Medulla oblongata (tissue), 1 donor: ENCODE data around the gene TMED9.

ENCODE experiments used
- DNase-seq: peaks from one replicate; pipeline ENCODE4 v3.0.0-alpha.2; 2015; ENCODE audit errors: extremely low spot score

TMED9 gene

GRCh38 chr5:177578316-177578715, 13.7 kb upstream of the TMED9 start:
- DNase-seq: no peak

DNA sequence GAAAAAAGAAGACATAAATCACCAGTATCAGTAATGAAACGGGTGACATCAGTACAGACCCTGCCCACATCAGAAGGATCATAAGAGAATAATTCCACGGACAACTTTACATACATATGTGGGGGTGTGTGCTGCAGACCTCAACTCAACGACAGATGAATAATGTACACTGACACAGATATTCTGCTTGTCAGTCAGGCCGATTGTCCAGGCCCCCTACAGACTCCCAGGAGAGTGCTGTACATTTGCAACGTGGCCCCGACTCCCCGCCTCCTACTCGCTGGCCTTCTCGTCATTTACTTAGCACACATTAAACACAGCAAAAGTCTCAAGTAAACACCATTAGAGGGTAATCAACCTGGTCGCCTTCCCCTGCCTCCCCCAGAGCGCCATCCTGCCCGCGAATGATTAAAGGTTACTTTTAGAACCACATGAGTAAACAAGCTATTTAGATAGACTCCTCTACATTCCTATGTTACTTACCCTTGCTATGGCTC, 3.5 kb upstream of the TMED9 start:
- DNase-seq: no peak

- no peak for DNase-seq
These were observed 1.6 kb upstream of the TMED9 start for GRCh38 chr5:177590406-177590805.

GRCh38 chr5:177591690-177592009, 353 bp upstream of the TMED9 start:
- DNase-seq: no peak

DNA sequence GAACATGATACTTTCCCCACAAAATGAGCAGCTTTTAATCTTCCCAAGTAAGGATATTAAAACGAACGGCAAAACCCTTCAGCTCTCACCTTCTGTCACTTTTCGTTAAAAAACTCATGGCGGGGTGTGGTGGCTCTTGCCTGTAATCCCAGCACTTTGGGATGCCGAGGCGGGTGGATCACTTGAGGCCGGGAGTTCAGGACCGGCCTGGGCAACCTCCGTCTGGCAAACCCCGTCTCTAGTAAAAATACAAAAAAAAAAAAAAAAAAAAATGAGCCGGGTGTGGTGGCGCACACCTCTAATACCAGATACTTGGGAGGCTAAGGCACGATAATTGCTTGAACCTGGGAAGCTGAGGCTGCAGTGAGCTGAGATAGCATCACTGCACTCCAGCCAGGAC, 902 bp downstream of the TMED9 start:
- DNase-seq: no peak

DNA sequence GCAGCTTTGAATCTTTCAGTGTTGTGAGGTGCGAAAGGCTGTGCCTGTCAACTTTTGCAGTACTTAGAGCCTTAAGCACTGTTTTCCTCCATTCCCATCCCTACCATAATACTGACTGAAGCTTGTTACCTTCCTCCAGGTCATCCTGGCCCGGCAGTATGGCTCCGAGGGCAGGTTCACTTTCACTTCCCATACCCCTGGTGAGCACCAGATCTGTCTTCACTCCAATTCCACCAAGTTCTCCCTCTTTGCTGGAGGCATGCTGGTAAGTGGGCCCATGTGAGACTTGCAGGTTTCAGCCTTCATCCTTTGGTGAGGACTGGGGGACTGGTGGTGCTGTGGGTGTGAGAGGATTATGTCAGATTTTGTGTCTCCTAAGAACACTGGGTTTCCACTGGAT, 1.5 kb downstream of the TMED9 start:
- no peak for DNase-seq

- DNase-seq: no peak
These were observed 2.1 kb downstream of the TMED9 start for GRCh38 chr5:177594071-177594470.

GRCh38 chr5:177595026-177595585, 3.1 kb downstream of the TMED9 start:
- no peak for DNase-seq

- DNase-seq: no peak
These were observed 4.2 kb downstream of the TMED9 start for GRCh38 chr5:177595991-177596774.

DNA sequence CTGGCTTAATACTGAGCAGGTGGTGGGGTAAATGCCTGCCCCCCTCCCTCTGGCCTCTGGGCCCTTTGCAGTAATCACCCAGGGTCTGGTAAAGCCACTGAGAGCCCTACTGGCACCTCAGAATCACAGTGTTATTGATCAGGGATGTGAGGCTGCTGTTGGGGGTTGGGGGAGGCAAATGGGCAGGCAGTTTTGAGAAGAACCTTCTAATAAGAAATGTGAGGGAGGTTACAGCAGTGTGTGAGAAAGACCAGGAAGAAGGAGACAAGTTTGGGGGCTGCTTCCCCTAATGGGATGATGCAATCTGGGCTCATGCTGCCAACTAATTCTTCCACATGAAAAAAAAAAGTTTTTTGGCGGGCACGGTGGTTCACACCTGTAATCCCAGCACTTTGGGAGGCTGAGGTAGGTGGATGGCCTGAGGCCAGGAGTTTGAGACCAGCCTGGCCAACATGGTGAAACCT, 4.8 kb downstream of the TMED9 start:
- DNase-seq: no peak

GRCh38 chr5:177598477-177598876, 6.5 kb downstream of the TMED9 start:
- no peak for DNase-seq

- peak; percentile 72 for DNase-seq
These were observed 7.9 kb downstream of the TMED9 start, which contains the start of gene B4GALT7 for GRCh38 chr5:177599731-177600507. B4GALT7 (plus strand) TSS chr5:177600132; CDS start chr5:177600211, 79 bp downstream.

DNA sequence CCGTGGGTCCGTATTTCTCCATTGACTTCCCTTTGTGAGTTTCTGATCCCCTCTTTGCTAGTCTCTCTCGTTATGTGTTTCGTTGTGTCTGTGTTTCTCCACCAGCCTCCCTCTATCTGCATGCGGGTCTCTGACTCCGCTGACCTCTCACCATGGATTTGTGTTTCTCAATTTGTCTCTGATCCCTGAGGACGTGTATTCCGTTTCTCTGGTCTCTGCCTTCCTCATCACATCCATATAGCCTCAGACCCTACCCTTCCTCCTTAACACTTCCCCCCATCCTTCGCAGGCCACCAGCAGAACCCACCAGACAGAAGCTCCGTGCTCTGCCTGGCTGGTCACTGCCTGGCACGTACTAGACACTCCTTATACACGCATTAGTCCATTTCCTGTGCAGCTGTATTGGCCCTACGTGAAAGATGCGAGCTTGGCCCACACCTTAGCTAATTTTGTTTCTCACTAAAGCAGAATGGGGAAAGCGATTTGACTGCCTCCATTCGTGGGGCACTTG, 8.6 kb downstream of the TMED9 start:
- peak; percentile 64 for DNase-seq

- no peak for DNase-seq
These were observed 9.1 kb downstream of the TMED9 start for GRCh38 chr5:177601126-177601525.

DNA sequence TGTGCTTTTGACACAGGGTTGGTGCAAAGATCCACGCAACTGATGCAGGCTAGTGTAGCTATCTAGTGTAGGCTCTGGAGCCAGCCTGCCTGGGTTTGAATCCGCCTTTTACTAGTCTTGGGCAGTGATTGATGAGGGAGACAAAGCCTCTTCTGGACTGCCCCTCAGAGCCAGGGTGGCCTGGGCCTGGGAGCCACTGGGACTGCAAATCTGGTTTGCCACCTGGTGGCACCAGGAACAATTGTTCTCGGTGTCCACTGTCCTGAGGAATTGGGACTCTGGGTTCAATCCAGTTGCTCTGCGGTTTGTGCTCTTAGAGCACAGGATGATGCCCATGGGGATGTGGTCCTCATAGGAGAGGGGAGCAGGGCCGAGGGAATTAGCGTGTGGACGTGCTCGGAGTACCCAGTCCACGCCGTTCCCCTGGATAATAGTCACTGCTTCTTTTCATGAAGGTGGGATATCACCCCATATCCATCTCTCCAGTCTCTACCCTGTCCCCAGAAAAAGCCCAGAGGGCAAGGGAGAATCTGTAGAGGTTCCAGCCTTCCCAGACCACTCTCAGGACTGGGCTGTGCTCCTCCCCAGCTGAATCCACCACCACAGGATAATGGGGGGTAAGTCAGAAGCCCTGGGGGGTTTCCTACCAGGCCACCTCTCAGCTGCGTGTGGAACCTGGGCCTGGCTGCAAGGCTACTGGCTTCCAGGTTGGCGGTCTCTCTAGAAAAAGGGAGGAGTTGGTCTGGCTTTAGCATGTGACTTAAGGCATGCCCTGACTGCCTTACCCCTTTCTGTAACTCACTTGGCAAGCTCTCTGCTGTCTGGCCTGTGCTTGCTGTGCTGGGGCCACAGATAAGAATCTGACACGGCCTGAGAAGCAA, 9.8 kb downstream of the TMED9 start:
- DNase-seq: no peak

GRCh38 chr5:177602458-177602830, 10.4 kb downstream of the TMED9 start:
- no peak for DNase-seq

GRCh38 chr5:177603631-177604030, 11.6 kb downstream of the TMED9 start:
- no peak for DNase-seq

DNA sequence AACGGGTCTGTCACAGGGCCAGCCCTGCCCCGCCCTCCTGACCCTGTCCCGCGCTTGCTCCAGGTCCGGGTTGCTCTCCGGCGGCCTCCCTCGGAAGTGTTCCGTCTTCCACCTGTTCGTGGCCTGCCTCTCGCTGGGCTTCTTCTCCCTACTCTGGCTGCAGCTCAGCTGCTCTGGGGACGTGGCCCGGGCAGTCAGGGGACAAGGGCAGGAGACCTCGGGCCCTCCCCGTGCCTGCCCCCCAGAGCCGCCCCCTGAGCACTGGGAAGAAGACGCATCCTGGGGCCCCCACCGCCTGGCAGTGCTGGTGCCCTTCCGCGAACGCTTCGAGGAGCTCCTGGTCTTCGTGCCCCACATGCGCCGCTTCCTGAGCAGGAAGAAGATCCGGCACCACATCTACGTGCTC, 12.1 kb downstream of the TMED9 start:
- DNase-seq: no peak

- DNase-seq: no peak
These were observed 12.7 kb downstream of the TMED9 start for GRCh38 chr5:177604656-177605055.

GRCh38 chr5:177605078-177605477, 13.1 kb downstream of the TMED9 start:
- no peak for DNase-seq

GRCh38 chr5:177605667-177606066, 13.7 kb downstream of the TMED9 start:
- no peak for DNase-seq
